OCI-M1 (cell line): ENCODE data around the gene LENG8.

Experiments
- DNase-seq: peaks from one replicate; lab custom pipeline; 2025; lab: John Stamatoyannopoulos, UW

The LENG8 gene

GRCh38 chr19:54424201-54424600, 24.8 kb upstream of the LENG8 start:
- DNase-seq: no peak

DNA sequence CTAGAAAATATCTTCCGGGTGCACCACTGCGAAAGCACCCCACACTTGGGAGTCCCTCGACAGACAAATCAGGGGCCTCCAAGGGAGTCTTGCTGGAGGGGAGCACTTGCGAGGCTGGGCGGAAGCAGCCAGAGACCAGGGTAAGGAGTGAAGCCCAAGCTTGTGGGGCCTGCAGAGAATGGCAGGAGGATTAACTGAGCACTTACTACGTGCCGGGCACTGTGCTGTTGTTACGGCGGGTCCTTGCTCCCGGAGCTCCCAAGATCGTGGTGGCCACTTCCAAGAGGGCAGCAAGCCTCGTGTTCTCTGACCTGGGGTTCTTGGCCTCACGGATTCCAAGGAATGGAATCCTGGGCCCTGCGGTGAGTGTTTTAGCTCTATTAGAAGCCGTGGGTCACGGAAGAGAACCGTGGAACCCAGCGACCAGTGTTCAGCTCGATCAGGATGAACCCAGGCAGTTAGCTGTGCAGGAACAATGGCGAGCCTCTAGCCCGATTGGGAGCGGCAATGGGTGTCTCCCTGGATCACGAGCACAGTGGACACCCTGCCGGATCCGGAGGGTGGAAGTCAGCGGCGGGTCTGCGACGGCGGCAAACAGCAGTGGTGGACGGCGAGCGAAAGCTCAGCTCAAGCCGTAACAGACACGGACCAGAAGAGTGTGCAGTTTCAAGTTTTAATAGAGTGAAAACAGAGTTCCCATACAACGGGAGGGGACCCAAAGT, 24.2 kb upstream of the LENG8 start:
- no peak for DNase-seq

DNA sequence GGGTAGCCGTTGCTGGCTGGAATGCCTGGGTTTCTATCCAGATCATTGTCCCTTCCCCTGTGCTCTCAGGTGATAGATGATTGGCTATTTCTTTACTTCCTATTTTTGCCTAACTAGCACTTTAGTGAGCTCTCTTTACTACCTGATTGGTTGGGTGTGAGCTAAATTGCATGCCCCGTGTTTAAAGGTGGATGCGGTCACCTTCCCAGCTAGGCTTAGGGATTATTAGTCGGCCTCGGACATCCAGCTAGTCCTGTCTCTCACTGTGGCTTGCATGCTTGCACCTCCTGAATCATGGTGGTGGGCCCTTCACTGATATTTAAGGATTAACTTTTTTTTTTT, 23.6 kb upstream of the LENG8 start:
- DNase-seq: peak; percentile 28

DNA sequence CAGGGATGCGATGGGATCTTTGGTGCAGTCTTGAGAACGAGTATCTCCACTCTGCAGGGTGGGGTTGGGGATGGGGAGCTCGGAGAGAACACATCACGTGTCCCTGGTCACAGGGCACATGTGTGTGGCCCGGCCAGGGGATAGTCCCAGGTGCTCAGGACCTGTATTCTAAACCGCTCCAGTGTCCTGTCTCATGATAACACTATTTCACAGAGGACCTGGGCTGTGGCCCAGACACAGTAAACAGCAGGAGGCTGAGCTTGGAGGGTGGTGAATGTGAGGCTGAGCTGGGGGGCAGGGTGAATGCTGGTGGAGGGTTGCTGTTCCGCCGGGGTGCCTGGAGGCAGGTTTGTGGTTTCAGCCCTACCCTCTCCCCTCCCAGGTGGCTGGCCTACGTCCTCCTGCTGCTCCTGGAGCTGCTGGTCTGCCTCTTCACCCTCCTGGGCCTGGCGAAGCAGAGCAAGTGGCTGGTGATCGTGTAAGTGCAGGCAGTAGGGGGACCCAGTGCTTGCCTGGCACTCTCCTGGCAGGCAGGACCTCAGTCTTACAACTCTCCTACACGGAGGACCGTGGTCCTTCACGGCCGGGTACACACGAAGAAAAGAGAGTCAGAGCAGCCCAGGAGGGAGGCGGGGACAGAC, 22.6 kb upstream of the LENG8 start:
- DNase-seq: no peak

GRCh38 chr19:54427586-54427985, 21.4 kb upstream of the LENG8 start:
- DNase-seq: no peak

- no peak for DNase-seq
Observed at GRCh38 chr19:54428323-54429175, 20.4 kb upstream of the LENG8 start.

GRCh38 chr19:54429176-54429495, 19.9 kb upstream of the LENG8 start:
- no peak for DNase-seq

DNA sequence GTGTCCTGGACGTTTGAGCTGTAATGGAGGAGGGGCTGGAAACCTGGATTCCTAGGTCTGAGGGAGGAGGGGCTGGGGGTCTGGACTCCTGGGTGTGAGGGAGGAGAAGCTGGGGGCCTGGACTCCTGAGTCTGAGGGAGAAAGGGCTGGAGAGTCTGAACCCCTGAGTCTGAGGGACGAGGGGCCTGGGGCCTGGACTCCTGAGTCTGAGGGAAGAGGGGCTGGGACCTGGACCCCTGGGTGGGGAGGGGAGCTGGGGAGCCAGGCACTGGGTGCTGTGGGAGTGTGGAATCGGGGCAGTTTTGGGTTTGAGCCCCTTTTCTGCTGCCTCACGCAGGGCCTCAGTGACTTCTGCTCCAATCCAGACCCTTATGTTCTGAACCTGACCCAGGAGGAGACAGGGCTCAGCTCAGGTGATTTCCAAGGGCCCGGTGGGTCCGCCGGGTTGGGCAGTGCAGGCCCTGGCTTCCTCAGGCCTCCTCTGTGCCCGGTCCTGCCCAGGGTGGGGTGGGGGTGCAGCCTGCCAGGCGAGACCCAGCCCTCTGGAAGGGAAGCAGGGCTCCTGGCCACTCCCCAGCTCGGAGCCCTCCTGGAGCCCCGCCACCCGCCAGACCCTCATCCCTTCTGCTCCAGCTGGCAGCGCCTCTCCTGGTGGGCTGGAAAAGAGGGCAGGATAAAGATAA, 19.3 kb upstream of the LENG8 start:
- DNase-seq: no peak

DNA sequence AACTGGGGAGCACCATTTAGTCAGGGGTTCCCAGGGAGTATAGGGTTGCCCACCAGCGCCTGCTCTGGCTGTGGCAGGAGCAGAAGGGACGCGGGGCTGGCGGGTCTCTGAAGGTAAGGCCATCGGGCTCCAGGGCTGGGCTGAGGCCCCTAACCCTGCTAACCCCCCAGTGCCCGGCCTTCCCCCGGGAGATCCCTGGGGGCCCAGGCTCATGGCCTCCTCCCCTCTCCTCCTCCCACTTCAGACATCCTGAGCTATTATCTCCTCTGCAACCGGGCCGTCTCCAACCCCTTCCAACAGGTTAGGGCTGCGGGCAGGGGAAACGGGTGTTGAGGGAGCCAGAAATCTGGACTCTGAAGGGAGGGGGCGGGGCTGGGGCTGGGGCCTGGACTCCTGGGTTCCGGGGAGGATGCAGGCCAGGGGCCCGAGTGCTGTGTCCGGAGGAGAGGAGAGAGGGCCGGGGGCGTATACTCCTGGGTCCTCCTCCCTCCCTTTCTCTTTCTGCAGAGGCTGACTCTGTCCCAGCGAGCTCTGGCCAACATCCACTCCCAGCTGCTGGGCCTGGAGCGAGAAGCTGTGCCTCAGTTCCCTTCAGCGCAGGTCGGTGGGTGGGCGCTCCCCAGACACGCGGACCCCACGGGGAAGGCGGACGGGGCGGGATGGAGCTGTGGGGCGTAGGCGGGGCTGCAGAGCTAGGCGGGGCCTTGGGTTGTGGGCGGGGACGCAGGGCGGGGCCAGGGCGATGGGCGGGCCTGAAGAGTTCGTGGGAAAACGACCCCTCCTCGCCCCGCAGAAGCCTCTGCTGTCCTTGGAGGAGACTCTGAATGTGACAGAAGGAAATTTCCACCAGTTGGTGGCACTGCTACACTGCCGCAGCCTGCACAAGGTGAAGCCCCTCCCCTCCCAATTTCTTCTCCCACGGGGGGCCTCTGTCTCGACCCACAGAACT, 18.4 kb upstream of the LENG8 start:
- peak; percentile 64 for DNase-seq

DNA sequence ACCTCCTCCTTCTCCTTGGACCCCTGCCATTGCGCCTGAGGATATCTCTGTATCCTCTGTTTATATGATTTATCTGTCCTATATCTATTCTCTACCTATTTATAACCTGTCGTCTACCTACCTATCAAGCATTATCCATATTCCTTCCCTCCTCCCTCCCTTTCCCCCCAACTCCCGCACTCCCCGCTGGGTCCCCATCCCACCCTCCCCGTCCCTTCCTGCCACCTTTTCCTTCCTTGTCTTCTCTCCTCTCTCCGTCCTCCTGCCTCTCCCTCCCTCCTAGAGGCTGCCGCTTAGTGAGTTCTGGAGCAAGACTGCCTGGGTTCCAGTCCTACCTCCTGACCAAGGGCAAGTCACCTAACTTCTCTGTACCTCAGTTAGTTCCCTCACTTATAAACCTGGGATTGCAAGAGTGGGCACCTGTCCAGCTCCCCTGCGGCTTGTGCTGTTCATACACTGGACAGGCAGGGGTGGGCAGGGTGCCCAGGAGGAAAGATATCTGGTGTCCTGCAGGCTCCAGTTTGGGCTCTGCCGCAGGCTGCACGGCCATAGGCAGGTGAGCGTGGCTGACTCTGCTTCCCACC, 17.7 kb upstream of the LENG8 start:
- no peak for DNase-seq

DNA sequence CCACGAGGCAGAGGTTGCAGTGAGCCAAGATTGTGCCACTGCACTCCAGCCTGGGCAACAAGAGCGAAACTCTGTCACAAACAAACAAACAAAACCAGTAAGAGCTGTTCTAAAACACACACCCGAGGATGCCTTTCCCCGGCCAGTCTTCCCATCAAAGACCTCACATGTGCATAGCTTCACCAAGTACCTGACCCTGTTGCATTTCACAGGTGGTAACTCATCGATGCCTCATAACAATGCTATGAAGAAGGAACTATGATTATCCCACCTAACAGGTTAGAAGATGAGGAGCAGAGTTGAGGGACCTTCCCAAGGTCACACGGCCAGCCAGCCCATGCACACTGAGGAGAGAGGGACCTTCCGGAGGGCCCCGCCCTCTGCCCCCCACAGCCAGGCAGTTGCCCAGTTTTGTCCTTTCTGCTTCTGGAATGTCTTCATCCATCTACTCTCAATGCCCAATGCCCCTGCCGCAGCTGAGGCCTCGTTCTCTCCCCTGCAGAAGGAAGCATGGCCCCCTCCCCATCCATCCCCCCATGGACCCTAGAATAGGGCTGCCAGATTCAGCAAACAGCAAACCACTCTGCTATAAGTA, 16.8 kb upstream of the LENG8 start:
- no peak for DNase-seq

DNA sequence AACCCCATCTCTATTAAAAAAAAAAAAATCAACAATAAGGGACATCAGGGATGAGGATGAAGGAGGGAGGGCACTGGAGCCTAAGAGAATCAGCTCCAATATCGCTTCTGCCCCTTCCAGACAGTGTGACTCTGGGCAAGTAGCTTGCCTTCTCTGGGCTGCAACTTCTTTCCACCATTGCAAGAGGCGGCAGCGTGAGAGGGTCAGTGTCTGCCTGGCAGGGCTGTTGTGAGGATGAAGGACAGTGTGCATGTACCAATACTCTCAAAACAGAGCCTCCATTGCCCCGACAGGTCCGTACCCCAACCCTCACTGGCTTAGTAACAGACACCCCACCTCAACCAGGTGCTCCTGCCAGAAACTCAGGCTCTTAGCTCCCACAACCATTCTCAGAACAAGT, 15.3 kb upstream of the LENG8 start:
- DNase-seq: no peak

DNA sequence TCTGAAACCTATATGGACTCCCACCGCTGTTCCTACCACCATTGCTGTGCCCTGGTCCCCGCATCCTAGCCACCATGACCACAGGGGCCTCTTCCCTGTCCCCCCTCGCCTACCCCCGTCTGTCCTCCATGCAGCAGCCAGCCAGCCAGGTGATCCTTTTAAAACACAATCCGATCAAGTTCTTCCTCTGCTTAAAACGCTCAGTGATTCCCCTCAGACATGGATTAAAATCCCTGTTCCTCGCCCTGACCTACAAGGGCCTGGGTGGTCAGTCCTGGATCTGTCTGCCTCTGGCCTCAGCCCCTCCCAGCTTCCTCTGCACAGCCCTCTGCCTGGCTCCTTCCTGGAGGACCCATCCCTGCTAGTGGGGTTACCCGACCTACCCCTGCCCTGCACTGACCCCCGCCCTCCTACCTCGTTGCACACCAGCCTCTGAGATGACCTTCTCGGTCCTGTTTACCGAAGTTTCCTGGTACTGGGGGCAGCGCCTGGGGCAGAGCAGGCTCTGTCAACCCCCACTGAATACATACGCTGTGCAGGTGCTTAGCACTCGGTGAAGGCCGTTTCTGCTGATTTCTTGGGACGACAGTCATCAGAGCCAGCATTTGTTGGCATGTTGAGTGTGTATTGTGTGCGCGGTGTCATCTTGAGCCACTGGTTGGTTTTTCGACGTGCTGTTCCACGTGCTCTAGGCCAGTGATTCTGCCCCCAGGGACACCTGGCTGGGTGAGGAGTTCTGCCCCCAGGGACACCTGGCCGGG, 14.7 kb upstream of the LENG8 start:
- no peak for DNase-seq

- DNase-seq: no peak
Observed at GRCh38 chr19:54434873-54435214, 14.2 kb upstream of the LENG8 start.

DNA sequence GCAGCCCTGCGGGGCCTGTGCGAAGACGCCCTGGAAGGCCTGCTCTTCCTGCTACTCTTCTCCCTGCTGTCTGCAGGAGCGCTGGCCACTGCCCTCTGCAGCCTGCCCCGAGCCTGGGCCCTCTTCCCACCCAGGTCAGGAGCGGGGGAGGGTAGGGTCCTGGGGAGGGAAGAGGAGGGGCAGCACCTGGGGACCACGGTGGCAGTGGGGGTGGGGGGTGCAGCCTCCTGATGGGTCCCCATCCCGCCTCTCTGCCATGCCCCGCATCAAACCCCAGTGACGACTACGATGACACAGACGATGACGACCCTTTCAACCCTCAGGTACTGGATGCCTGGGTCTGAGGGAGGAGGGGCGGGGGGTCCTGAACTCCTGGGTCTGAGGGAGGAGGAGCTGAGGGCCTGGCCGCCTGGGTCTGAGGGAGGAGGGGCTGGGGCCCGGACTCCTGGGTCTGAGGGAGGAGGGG, 13.4 kb upstream of the LENG8 start:
- no peak for DNase-seq

DNA sequence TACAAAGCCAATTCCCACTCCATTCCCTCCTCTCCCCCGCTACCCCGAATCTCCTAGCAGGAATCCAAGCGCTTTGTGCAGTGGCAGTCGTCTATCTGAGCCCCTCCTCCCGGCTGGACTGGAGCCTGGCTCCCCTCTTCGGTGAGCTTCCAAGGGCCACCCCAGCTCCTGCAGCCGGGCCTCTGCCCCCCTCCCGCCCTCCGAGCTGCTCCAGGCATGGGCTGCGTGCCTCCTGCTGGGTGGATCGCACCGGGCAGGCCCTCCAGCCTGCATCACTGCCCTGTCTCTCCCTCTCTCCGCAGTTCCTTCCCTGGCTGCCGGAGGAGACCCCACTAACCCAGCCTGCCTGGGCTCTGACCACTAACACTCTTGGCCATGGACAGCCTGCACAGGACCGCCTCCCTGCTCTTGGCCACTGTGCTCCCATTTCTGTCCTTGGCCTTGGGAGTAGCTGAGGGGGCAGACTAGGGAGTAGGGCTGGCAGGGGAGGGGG, 12.9 kb upstream of the LENG8 start:
- no peak for DNase-seq

GRCh38 chr19:54436628-54437252, 12.3 kb upstream of the LENG8 start:
- no peak for DNase-seq

GRCh38 chr19:54439174-54439851, 9.7 kb upstream of the LENG8 start:
- DNase-seq: peak; percentile 29

DNA sequence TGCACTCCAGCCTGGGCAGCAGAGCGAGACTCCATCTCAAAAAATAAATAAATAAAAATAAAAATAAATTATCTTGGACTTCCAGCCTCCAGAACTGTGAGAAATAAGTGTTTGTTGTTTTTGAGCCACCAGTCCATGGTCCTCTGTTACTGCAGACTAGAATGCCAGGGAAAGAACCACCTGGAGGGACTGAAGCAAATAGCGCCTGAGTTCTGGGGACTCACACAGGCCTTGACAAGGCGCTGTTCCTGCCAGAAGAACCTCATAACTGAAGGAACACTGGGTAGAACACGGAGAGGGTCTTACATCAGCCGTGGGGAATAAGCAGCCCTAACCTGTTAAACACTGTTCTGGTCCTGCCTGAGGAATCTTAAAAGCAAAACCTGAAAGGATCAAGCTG, 8.4 kb upstream of the LENG8 start:
- DNase-seq: no peak
